Hepatocyte (in vitro differentiated cells): Measurements from ENCODE around the gene NPB. TPM values are rescaled to one million over a fixed set of nuclear protein-coding genes. Genes with fewer than 3 reads are reported as not detected.

Source experiments
- DNase-seq: peaks from one replicate; pipeline ENCODE4 v3.0.0-alpha.2; 2016; ENCODE audit warnings: low spot score
- H2AFZ ChIP-seq: fragments of 200-600 bp; sonication (generic); 2 replicates; pipeline ENCODE4 v1.6.0; 2016; ENCODE audit warnings: antibody characterized with exemption, mild to moderate bottlenecking
- H3K27ac ChIP-seq: fragments of 200-600 bp; sonication (generic); 2 replicates; pipeline ENCODE4 v1.5.1; 2016; ENCODE audit warnings: mild to moderate bottlenecking
- H3K27me3 ChIP-seq: fragments of 200-600 bp; sonication (generic); 2 replicates; pipeline ENCODE4 v1.6.1; 2016
- H3K36me3 ChIP-seq: fragments of 200-600 bp; sonication (generic); replicated peaks from 2 replicates; pipeline ENCODE4 v1.5.1; 2016; ENCODE audit warnings: low read depth; ENCODE audit not compliant: insufficient read depth
- H3K4me1 ChIP-seq: fragments of 200-600 bp; sonication (generic); 2 replicates; pipeline ENCODE4 v1.5.1; 2016; ENCODE audit warnings: mild to moderate bottlenecking, moderate library complexity; ENCODE audit not compliant: insufficient read depth
- H3K4me2 ChIP-seq: fragments of 200-600 bp; sonication (generic); 2 replicates; pipeline ENCODE4 v1.6.0; 2016
- H3K4me3 ChIP-seq: fragments of 200-600 bp; sonication (generic); 2 replicates; pipeline ENCODE4 v1.5.1; 2016; ENCODE audit warnings: mild to moderate bottlenecking
- H3K79me2 ChIP-seq: fragments of 200-600 bp; sonication (generic); 2 replicates; pipeline ENCODE4 v1.6.0; 2017; ENCODE audit warnings: mild to moderate bottlenecking
- H3K9me2 ChIP-seq: fragments of 200-600 bp; sonication (generic); replicated peaks from 2 replicates; pipeline ENCODE4 v1.6.0; 2017; ENCODE audit warnings: mild to moderate bottlenecking; ENCODE audit not compliant: insufficient read depth
- H3K9me3 ChIP-seq: fragments of 200-600 bp; sonication (generic); 2 replicates; pipeline ENCODE4 v1.5.1; 2016; ENCODE audit warnings: low read depth, mild to moderate bottlenecking
- H4K20me1 ChIP-seq: fragments of 200-600 bp; sonication (generic); 2 replicates; pipeline ENCODE4 v1.6.0; 2016; ENCODE audit warnings: mild to moderate bottlenecking; ENCODE audit not compliant: insufficient read depth, poor library complexity, severe bottlenecking
- EZH2 ChIP-seq: fragments of 200-600 bp; sonication (generic); IDR thresholded peaks from 2 replicates; pipeline ENCODE4 v1.6.1; 2016; ENCODE audit warnings: antibody characterized with exemption, mild to moderate bottlenecking, borderline replicate concordance
- EZH2phosphoT487 ChIP-seq: fragments of 200-600 bp; sonication (generic); IDR thresholded peaks from one replicate; pipeline ENCODE4 v1.6.1; 2018; ENCODE audit warnings: antibody characterized with exemption, mild to moderate bottlenecking, low read depth, moderate library complexity; ENCODE audit not compliant: unreplicated experiment, severe bottlenecking
- WGBS: methylation state at CpG from one replicate; pipeline ENCODE4 v1.1.6; 2016; ENCODE audit warnings: low lambda C conversion rate; ENCODE audit errors: missing lambda C conversion rate; 5-methylcytosine and 5-hydroxymethylcytosine counted together
- polyA plus RNA-seq: library from polyadenylated mRNA; unstranded; fragments of >200 nt; fragmentation: Nextera tagmentation; extraction: Ambion mirVana; gene quantifications from 2 replicates; pipeline ENCODE4 v1.2.1, GENCODE V29; 2016
- total RNA-seq: library from RNA; depleted of rRNA; stranded (reverse); fragments of >200 nt; gene quantifications from 2 replicates; pipeline ENCODE4 v1.2.3, GENCODE V29; 2014
- TF ChIP-seq, protein P1 (sequence below): fragments of 200-600 bp; sonication (generic); IDR thresholded peaks from 2 replicates; pipeline ENCODE4 v1.5.1; 2016; ENCODE audit warnings: antibody characterized with exemption, mild to moderate bottlenecking; ENCODE audit not compliant: poor library complexity

The NPB gene
- total RNA-seq (0.47 and 2.6 TPM in 2 replicates), polyA plus RNA-seq (2.2 and 3.2 TPM in 2 replicates)

DNA sequence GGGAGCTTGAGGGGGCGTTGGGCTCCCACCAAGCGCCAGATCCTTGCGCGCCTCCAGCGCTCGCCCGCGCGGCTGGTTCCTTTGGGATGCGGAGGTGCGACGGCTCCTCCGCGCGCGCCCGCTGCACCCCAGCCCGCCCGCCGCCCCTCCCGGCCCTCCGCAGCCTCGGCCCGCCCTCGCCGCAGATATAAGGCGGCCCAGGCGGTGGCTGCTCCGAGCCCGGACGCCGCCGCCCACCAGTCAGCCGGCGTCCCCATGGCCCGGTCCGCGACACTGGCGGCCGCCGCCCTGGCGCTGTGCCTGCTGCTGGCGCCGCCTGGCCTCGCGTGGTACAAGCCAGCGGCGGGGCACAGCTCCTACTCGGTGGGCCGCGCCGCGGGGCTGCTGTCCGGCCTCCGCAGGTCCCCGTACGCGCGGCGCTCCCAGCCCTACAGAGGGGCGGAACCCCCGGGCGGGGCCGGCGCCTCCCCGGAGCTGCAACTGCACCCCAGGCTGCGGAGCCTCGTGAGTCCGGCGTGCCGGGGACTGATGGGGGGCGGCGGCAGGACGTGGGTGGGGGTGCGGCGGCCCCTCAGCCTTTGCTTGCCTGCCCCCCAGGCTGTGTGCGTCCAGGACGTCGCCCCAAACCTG, at the start of gene NPB:
Gene NPB, plus strand, starts transcription at position 216 of the 630 bp plus-strand sequence. Its CDS starts 40 bp downstream, at position 256.
- Histone ChIP-seq H3K27ac (no peak within 1 kb of the TSS), H3K36me3 (no peaks in the 10 kb centered on the region), H3K79me2 (no peaks in the 10 kb centered on the region), H3K27me3 (no peaks in the 10 kb centered on the region), H3K9me3 (no peaks in the 10 kb centered on the region), H3K9me2 (no peaks in the 10 kb centered on the region), H3K4me3 (no peak within 1 kb of the TSS), H3K4me1 (peaks cover 11% of the 10 kb centered on the region), H2AFZ (no peak within 1 kb of the TSS), H4K20me1 (peaks cover 3% of the 10 kb centered on the region), H3K4me2 (peak within 1 kb of the TSS; percentile 91)
- DNase-seq, result peak; percentile 68
- WGBS, result 3% methylated on average over 42 of the region's 79 CpGs
- TF ChIP-seq EZH2, result peak; percentile 62
- TF ChIP-seq, protein P1, sequence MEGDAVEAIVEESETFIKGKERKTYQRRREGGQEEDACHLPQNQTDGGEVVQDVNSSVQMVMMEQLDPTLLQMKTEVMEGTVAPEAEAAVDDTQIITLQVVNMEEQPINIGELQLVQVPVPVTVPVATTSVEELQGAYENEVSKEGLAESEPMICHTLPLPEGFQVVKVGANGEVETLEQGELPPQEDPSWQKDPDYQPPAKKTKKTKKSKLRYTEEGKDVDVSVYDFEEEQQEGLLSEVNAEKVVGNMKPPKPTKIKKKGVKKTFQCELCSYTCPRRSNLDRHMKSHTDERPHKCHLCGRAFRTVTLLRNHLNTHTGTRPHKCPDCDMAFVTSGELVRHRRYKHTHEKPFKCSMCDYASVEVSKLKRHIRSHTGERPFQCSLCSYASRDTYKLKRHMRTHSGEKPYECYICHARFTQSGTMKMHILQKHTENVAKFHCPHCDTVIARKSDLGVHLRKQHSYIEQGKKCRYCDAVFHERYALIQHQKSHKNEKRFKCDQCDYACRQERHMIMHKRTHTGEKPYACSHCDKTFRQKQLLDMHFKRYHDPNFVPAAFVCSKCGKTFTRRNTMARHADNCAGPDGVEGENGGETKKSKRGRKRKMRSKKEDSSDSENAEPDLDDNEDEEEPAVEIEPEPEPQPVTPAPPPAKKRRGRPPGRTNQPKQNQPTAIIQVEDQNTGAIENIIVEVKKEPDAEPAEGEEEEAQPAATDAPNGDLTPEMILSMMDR, result no peak

DNA sequence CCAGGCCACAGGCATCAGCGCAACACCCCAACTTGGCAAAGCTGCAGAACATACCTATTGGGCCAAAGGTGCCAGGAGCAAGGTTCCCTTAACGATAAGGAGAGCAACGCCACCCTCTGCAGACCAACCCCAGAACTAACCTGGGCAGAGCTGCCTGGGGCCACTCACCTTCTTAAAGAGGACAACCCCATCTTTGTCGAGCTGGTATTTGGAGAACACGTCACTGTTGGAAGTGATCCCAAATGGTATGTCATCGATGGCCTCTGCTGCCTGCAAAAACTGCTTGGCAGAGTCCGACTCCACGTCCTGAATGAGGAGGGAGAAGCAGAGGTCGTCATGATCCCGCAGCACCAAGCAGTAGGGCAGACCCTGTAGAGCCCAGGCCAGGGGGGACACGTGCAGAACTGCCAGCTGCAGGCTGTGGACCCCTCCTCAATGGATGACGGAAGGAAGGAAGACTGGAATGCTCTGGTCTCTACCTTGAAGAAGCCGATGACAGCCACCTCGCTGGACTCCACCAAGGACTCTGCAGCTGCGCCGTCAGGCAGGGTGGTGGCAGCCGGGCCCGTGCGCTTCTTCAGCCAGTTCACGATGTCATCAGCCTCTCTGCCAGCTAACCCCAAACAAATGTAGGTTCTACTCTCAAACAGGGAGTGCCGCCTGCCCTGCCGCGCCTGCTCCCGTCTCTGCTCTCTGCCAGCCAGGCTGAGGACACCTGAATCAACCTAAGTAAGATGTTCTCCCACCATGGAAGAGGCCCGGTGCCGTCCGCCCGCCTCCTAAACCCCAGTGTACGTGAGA, 46.9 kb upstream of the NPB start:
- no peak overlapping the region for H3K27ac ChIP-seq
- peaks cover 12% of the 10 kb centered on the region for H3K4me1 ChIP-seq
- no peak overlapping the region for H3K4me2 ChIP-seq

DNA sequence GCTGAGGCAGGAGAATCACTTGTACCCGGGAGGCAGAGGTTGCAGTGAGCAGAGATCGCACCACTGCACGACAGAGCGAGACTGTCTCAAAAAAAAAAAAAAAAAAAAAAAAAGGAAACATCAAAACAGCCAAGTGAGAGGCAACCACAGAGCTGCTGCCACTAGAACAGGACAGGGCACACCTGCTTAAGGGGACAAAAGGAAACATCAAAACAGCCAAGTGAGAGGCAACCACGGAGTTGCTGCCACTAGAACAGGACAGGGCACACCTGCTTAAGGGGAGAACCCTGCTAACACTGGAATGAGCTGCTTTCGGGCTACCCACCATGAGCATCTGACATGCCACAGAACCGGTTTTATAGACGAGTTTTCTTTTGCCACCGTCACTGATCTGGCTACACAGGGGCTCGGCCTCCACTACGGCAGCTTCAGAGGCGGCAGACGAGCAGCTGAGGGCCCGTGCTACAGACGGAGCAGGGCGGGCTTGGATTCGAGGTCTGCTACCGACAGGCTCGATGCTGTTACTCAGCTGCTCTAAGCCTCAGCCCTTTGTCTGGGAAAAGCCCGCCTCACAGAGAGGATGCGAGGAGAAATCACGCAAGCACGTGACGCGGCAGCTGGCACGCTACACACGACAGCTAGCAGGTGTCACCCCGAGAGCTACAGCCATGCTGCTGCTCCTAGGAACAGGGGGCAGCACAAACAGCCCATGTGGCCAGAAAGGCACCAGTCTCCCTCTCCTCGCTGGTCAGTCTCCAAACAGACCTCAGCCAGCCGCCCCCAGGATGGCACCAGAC, 43.7 kb upstream of the NPB start:
- Histone ChIP-seq H3K27ac (peak overlapping the region; percentile 90), H3K27me3 (no peaks in the 10 kb centered on the region), H3K9me2 (no peaks in the 10 kb centered on the region), H3K4me1 (peaks cover 27% of the 10 kb centered on the region), H3K9me3 (no peaks in the 10 kb centered on the region), H4K20me1 (peaks cover 51% of the 10 kb centered on the region), H3K4me2 (peak overlapping the region; percentile 85), H3K79me2 (peaks cover 87% of the 10 kb centered on the region), H3K4me3 (peak overlapping the region; percentile 97), H3K36me3 (no peaks in the 10 kb centered on the region), H2AFZ (no peak overlapping the region)
- no peak for TF ChIP-seq EZH2phosphoT487
- TF ChIP-seq EZH2, result no peak
- TF ChIP-seq, protein P1, result no peak
- no peak for DNase-seq
- WGBS, result 92% methylated on average over 30 of the region's 30 CpGs

More for the DNA sequence above, 46.9 kb upstream of the NPB start:
- Histone ChIP-seq H4K20me1 (peaks cover 72% of the 10 kb centered on the region), H3K27me3 (no peaks in the 10 kb centered on the region), H3K36me3 (no peaks in the 10 kb centered on the region), H2AFZ (no peak overlapping the region), H3K9me3 (no peaks in the 10 kb centered on the region), H3K9me2 (no peaks in the 10 kb centered on the region), H3K79me2 (peaks cover 82% of the 10 kb centered on the region), H3K4me3 (no peak overlapping the region)
- TF ChIP-seq, protein P1, result no peak
- TF ChIP-seq EZH2 (no peak), EZH2phosphoT487 (no peak)
- DNase-seq, result no peak
- 93% methylated on average over 29 of the region's 29 CpGs for WGBS
